HG02798 (cell line): Measurements from ENCODE around the gene GAR1.
"Not testable (repeated sequence)": the region's sequence is repeated elsewhere in the genome, so short reads cannot be mapped to it uniquely, and the experiment has no call there.

ENCODE experiments used
- ATAC-seq: cut with Tn5 transposase; IDR thresholded peaks from one replicate; pipeline ENCODE4 v1.9.1; 2021; ENCODE audit warnings: mild to moderate bottlenecking; ENCODE audit not compliant: unreplicated experiment, poor library complexity

The GAR1 gene

DNA sequence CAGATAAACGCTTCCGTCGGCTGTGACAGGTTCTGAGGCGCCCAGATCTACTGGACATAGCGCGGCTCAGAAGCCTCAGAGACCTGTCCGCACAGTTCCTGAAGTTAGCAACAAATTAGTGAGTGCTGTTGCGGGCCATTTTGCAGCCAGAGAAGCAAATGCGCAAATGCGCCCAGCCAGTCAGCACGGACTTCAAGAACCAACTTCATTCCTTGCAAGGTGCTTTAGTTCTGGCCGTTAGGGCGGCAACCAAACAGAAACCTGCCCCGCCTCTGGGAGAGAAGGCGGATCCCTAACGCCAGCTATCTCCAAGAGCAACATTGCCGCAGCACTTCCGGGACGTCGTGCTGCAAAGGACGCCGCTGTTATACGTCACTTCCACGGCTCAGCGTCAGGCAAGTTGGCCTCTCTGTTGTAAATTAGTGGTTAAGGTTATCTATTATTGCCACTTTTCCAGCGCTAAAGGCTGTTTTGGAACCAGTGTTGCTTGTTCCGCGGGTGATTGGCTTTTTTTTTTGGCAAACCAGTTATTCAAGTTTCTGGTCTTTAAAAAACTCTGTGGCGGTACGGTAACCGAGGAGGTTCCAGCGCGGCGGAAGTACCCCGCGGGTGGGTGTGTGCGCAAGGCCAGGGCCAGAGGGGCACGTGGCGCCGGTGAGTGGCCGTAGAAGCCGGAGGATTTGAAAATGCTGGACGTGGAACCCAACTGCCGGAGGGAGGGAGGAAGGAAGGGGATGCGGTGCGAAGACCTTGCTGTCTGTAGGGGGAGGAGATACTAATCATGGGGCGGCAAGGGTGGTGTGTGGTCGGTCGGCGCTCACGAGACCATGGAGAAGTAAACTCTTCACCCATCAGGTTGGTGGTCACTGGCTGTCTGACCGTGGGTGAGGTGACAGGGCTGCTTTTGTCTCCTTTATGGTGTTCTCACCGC lies at the start of gene GAR1:
GAR1 (plus strand) TSS at position 612 of the 931 bp plus-strand sequence. CDS start 403 bp downstream, outside the sequence.
- peak; percentile 100 for ATAC-seq

DNA sequence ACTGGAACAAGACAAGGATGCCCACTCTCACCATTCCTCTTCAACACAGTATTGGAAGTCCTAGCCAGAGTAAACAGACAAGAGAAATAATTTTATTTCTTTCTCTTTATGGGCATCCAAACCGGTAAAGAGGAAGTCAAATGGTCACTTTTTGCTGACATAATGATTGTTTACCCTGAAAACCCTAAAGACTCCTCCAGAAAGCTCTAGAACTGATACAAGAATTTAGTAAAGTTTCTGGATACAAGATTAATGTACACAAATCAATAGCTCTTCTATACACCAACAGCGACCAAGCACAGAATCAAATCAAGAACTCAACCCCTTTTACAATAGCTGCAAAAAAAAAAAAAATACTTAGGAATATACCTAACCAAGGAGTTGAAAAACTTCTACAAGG lies 33.5 kb upstream of the GAR1 start:
- not testable (repeated sequence) for ATAC-seq

GRCh38 chr4:109786846-109787245 lies 28.7 kb upstream of the GAR1 start:
- ATAC-seq = no peak

DNA sequence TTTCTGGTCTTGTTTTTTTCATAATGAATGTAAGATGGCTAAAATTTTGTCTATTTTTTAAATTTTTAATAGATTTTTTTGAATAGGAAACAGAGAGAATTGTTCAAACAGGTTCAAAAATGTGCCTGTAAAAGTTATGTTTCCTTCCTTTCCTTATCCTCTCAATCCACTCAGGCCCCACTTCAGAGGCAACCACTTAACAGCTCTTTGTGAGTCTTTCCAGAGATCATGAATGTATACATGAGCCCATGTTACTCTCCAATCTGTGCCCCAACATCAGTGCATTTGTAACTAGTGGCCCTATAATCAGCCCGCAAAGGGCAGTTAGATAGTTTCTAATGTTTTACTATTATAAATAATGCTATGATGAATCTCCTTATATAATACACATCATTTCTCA lies 27.8 kb upstream of the GAR1 start:
- ATAC-seq = no peak

GRCh38 chr4:109795059-109795458 lies 20.5 kb upstream of the GAR1 start:
- ATAC-seq = no peak

DNA sequence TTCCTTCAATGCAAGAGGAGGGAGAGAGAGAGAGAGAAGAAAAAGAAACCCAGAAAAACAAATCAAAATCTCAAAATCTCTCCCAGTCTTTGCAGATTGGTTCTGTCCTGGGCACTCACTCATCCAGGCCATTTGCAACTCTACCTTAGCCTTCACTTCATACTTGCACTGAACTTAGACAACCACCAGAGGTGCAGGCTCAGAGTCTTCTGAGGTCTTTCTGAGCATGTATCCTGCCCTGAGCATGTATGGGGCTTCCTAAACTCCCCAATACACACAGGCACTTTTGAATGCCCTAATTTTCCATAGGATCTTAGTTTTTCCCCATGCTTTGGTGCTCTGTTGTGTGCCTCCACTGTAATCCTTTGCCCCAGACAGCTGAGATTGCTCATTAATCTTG lies 16.7 kb upstream of the GAR1 start:
- ATAC-seq = peak; percentile 46

GRCh38 chr4:109801099-109801789 lies 14.3 kb upstream of the GAR1 start:
- no peak for ATAC-seq

DNA sequence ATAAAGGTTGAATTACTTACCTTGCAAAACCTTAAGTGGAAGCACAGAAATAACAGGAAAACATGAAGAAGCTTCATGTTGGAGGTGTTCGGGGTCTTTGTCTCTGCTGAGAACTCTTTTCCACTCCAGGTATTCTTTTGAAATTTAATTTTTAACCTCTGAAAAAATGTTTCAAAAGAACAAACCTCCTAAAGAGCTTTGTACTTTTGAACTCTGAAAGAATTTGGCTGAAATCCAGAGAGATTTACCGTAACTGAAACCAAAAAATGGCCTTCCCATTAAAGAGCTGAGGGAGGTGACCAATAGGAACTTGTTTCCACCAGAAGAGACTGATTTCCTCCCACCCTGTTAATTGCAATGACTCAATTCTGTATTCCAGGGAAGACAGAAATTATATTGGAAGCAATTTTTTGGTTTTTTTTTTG lies 13.7 kb upstream of the GAR1 start, which contains the start of gene CFI:
CFI (minus strand) TSS at position 105 of the 425 bp plus-strand sequence; CDS start at position 77, 28 bp downstream.
- no peak for ATAC-seq

GRCh38 chr4:109803924-109804571 lies 11.5 kb upstream of the GAR1 start:
- peak; percentile 65 for ATAC-seq

DNA sequence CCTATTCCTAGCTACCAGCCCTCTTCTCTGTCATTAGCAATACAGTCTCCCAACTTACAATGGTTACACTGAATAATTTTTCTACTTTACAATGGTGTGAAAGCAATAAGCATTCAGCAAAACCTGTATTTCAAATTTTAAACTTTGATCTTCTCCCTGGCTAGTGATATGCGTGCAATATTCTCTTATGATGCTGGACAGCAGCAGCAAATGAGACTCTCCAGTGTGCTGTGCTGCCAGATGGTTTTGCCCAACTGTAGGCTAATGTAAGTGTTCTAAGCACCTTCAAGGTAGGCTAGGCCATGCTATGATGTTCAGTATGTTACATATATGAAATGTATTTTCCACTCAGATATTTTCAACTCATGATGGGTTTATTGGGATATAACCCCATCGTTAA lies 5.9 kb upstream of the GAR1 start:
- ATAC-seq = no peak

DNA sequence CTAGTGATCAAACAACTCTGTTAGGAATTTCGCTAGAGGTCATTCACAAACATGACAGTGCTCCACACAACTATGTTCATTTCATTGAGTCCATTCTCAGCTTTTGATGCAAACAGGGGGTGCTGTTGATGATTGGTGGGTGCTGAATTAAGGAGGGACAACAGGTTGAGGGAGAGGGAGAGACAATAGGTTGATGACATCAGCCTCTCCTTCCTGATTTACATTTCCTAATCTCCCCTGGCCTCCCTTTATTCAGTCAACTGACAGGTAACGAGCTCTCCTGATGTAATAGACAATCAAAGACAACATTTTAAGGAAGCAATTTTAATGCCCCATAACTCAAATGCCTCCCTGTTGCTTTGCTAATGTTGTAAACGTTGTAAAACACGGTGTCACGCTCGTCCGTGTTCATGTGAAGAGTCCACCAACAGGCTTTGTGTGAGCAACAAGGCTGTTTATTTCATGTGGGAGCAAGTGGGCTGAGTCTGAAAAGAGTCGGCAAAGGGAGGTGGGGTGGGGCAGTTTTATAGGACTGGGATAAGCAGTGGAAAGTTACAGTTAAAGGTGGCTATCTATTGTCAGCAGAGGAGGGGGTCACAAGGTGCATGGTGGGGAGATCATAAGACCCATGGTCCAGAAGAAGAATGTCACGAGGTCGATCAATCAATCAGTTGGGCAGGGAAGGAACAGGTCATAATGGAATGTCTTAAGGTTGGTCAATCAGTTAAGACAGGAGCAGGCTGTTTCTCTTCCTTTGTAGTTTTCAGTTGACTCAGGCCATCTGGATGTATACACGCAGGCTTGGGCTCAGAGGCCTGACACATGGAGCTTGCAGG lies 4.8 kb upstream of the GAR1 start:
- ATAC-seq = no peak

DNA sequence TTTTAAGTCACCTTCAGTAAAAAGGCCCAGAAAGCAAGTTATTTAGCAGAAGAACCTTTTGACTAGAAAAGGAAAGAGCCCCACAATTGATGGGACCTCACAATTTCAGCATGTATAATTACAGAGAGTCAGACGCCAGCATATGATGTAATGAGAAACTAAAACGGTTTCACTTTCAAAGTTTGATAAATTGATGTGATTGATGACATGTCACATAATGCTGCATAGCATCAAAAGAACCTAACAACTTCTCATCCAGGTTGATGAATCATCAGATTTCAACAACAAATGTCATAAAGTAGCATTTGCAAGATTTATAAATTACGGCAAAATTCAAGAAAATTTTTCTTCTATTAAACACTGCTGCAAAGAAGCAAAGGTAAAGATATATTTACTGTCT lies 3.9 kb upstream of the GAR1 start:
- no peak for ATAC-seq

- no peak for ATAC-seq
Measured at GRCh38 chr4:109816082-109816442, 500 bp downstream of the GAR1 start.

- ATAC-seq = no peak
Measured at GRCh38 chr4:109816894-109817293, 1.3 kb downstream of the GAR1 start.

DNA sequence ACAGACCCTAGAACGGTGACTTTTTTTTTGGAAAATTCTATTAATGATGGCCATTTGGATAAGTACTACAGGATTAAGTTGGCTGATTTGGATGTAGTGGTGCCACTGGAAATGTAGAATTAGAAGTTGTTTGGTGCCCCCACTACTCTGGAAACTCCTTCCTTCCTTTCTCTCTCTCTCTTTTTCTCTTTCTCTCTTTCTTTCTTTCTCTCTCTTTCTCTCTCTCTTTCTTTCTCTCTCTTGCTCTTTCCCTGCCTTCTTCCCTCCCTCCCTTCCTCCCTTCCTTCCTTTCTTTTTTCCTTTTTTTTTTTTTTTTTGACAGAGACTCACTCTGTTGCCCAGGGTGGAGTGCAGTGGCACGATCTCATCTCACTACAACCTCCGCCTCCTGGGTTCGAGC lies 2.7 kb downstream of the GAR1 start:
- no peak for ATAC-seq

DNA sequence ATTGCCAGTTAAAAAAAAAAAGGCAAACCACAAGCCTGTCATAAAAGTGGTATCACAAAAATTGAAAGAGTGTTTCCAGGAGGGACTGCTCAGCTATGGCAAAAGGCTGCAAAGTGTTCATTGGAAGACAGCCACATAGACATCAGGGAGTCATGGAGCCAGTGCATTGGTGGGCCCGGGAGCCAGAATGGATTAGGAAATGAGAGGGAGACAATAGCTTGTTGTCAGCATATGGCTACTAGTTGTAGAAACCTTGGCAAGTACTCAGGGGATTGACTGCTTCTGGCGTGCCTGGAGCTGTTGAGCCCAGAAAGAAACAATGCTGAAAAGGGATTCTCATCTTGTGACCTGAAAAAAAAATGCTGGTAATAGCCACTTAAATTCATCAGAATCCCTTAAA lies 5.0 kb downstream of the GAR1 start:
- no peak for ATAC-seq

GRCh38 chr4:109821185-109821584 lies 5.6 kb downstream of the GAR1 start:
- ATAC-seq = no peak

DNA sequence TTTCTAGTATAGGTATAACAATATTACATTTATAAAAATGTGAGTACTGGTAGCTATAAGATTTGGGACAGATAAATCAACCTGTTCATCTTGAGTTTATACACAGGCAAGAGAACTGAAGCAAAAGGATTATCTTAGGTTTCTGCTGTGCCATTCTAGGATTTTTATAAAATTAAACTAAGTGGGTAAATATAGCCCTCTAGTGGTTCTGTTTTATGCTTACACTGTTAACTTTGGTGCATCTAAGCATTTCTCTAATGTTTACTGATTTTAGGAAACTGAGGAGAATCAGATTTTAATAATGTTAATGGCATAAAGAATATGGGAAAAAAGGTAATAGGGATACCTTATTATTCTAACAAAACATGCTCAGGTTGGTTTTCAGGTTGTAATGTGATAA lies 11.2 kb downstream of the GAR1 start:
- ATAC-seq = peak; percentile 70

- ATAC-seq = no peak
Measured at GRCh38 chr4:109827672-109828071, 12.1 kb downstream of the GAR1 start, which contains the start of gene RRH. TSS of gene RRH (plus strand) at chr4:109827972. CDS start at chr4:109828028, 56 bp downstream.

DNA sequence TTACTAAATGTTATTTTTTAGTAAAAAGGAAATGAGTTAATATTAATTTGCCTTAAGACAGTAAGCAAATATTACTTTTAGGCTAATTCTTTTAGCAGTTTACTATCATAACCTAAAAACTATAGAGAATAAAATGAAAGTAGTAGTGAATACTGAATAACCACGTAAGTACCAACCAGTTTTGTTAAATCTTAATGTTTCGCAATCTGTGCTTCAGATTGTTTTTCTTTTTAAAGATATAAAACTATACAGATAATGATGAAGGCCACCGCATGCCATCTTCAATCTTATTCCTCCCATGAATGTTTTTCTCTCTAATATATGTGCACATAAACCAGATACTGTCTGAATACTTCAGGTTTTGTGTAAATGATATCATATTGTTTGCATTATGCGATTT lies 18.2 kb downstream of the GAR1 start:
- no peak for ATAC-seq
